Transverse colon (tissue), 4 donors: Measurements from ENCODE around the gene MPL. TPM values are rescaled to one million over a fixed set of nuclear protein-coding genes. Genes with fewer than 3 reads are reported as not detected.

Experiments
- DNase-seq: peaks from one replicate; pipeline ENCODE4 v3.0.0-alpha.2; 2019
- H3K27ac ChIP-seq, 4 donors: fragments of 200-600 bp; sonication (generic); 2 replicates each; pipeline ENCODE4 v1.5.1; 2016 to 2018; ENCODE audit warnings: inconsistent platforms in 4 of 4
- H3K27me3 ChIP-seq: fragments of 200-600 bp; sonication (generic); 2 replicates; pipeline ENCODE4 v1.5.1; 2017; ENCODE audit warnings: inconsistent platforms
- H3K36me3 ChIP-seq, 4 donors: fragments of 200-600 bp; sonication (generic); 2 replicates each; pipeline ENCODE4 v1.5.1; 2017 to 2019; ENCODE audit warnings: inconsistent platforms in 4 of 4
- H3K4me1 ChIP-seq, 4 donors: fragments of 200-600 bp; sonication (generic); 2 replicates each; pipeline ENCODE4 v1.5.1; 2017 to 2020; ENCODE audit warnings: inconsistent platforms in 4 of 4
- H3K4me3 ChIP-seq, 4 donors: fragments of 200-600 bp; sonication (generic); 1 replicate in 1 of 4; 2 replicates in 3 of 4; pipeline versions ENCODE4 v1.5.1 to v1.6.1; 2017 to 2019; ENCODE audit warnings: inconsistent platforms in 4 of 4
- H3K9me3 ChIP-seq, 2 donors: fragments of 200-600 bp; sonication (generic); 2 replicates each; pipeline ENCODE4 v1.5.1; 2017 to 2019; ENCODE audit warnings: inconsistent platforms in 2 of 2
- EP300 ChIP-seq: sonication (generic); formaldehyde crosslinking; IDR thresholded peaks from one replicate; pipeline ENCODE4 v1.6.1; 2017; ENCODE audit warnings: antibody characterized with exemption, low read depth
- POLR2A ChIP-seq: fragments of 450-650 bp; IDR thresholded peaks from one replicate; pipeline ENCODE4 v1.6.1; 2016; ENCODE audit warnings: antibody characterized with exemption, mild to moderate bottlenecking, moderate library complexity
- POLR2AphosphoS5 ChIP-seq, 3 donors: sonication (generic); formaldehyde crosslinking; IDR thresholded peaks; one replicate each; pipeline ENCODE4 v1.6.1; 2016; ENCODE audit warnings: antibody characterized with exemption in 3 of 3
- WGBS, 2 donors: methylation state at CpG; one replicate each; pipeline ENCODE4 v1.1.5; 2018; ENCODE audit warnings: low coverage in 1 of 2; 5-methylcytosine and 5-hydroxymethylcytosine counted together
- in situ Hi-C, 4 donors: fragments of 200-750 bp; cut with MboI; loops; one replicate each; pipeline versions ENCODE4 v1.15.0 to v1.15.1; 2017; ENCODE audit warnings: low sequenced_read_pairs in 3 of 4, low pct_ligation_motif_present in 1 of 4, low pct_unique_long_range_greater_than_20kb in 1 of 4
- intact Hi-C: fragments of 100-400 bp; cut with DNase I; formaldehyde crosslinking; loops from one replicate; pipeline ENCODE4 v1.15.1; 2023; ENCODE audit warnings: low total_unique reads
- total RNA-seq, 4 donors: library from RNA; depleted of rRNA; stranded (reverse); fragments of >200 nt; gene quantifications; one replicate each; pipeline ENCODE4 v1.1.0, GENCODE V29; 2016
- TF ChIP-seq, protein P1 (sequence below), 5 experiments: fragments of 200-600 bp in 3 of 5; fragments of 450-650 bp in 2 of 5; sonication (generic) in 3 of 5; IDR thresholded peaks; 1 replicate in 2 of 5; 2 replicates in 3 of 5; pipeline ENCODE4 v1.5.1; 2016 to 2017; ENCODE audit warnings: antibody characterized with exemption in 5 of 5, inconsistent platforms in 3 of 5, mild to moderate bottlenecking in 2 of 5, moderate library complexity in 1 of 5

Gene MPL
- total RNA-seq, 4 donors from 2014 or later: 0.32 TPM; not detected in 3

- TF ChIP-seq, protein P1, sequence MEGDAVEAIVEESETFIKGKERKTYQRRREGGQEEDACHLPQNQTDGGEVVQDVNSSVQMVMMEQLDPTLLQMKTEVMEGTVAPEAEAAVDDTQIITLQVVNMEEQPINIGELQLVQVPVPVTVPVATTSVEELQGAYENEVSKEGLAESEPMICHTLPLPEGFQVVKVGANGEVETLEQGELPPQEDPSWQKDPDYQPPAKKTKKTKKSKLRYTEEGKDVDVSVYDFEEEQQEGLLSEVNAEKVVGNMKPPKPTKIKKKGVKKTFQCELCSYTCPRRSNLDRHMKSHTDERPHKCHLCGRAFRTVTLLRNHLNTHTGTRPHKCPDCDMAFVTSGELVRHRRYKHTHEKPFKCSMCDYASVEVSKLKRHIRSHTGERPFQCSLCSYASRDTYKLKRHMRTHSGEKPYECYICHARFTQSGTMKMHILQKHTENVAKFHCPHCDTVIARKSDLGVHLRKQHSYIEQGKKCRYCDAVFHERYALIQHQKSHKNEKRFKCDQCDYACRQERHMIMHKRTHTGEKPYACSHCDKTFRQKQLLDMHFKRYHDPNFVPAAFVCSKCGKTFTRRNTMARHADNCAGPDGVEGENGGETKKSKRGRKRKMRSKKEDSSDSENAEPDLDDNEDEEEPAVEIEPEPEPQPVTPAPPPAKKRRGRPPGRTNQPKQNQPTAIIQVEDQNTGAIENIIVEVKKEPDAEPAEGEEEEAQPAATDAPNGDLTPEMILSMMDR (IDR thresholded peaks at IDR 0.05): no peak
- TF ChIP-seq POLR2A (no peak), POLR2AphosphoS5 (IDR thresholded peaks at IDR 0.05) (no peak), EP300 (no peak)
- WGBS, 2 donors: 60 to 93% methylated on average over 1 of the region's 1 CpG
- Histone ChIP-seq H3K4me1 (peaks cover 7 to 18% (median 14%) of the 10 kb centered on the region in 4 donors), H3K4me3 (no peak overlapping the region), H3K27ac (no peak overlapping the region), H3K36me3 (no peaks in the 10 kb centered on the region), H3K27me3 (no peaks in the 10 kb centered on the region), H3K9me3 (no peaks in the 10 kb centered on the region)
- in situ Hi-C loops (no loop called here), intact Hi-C loops (no loop called here)
- DNase-seq: no peak
These were observed 13.4 kb downstream of the MPL start for GRCh38 chr1:43350976-43351375.

- no peak overlapping the region for H3K4me3 ChIP-seq
These were observed 14.1 kb downstream of the MPL start for GRCh38 chr1:43351421-43352350.

GRCh38 chr1:43352351-43352705 is 14.7 kb downstream of the MPL start:
- DNase-seq: no peak
- WGBS, 2 donors: 100% methylated on average over 2 of the region's 2 CpGs
- TF ChIP-seq EP300: no peak
- TF ChIP-seq POLR2A: no peak
- TF ChIP-seq, protein P1 (IDR thresholded peaks at IDR 0.05): no peak
- no peaks in the 10 kb centered on the region for H3K27me3 ChIP-seq
- no peaks in the 10 kb centered on the region for H3K9me3 ChIP-seq
- no peak overlapping the region for H3K27ac ChIP-seq
- H3K4me3 ChIP-seq: no peak overlapping the region
- H3K36me3 ChIP-seq: no peaks in the 10 kb centered on the region
- in situ Hi-C loops: no loop called here
- H3K4me1 ChIP-seq: peaks cover 7 to 18% (median 14%) of the 10 kb centered on the region in 4 donors
- intact Hi-C loops: no loop called here

More at GRCh38 chr1:43351421-43352350, 14.1 kb downstream of the MPL start:
- H3K27me3 ChIP-seq: no peaks in the 10 kb centered on the region
- TF ChIP-seq POLR2A (no peak), EP300 (no peak), POLR2AphosphoS5 (IDR thresholded peaks at IDR 0.05) (no peak)
- TF ChIP-seq, protein P1 (IDR thresholded peaks at IDR 0.05): no peak
- in situ Hi-C loops (no loop called here), intact Hi-C loops (no loop called here)
- 68 to 82% methylated on average over 3 to 10 of the region's 10 CpGs for WGBS, 2 donors
- no peaks in the 10 kb centered on the region for H3K9me3 ChIP-seq
- no peaks in the 10 kb centered on the region for H3K36me3 ChIP-seq
- no peak overlapping the region for H3K27ac ChIP-seq
- DNase-seq: no peak
- peaks cover 7 to 18% (median 14%) of the 10 kb centered on the region in 4 donors for H3K4me1 ChIP-seq

DNA sequence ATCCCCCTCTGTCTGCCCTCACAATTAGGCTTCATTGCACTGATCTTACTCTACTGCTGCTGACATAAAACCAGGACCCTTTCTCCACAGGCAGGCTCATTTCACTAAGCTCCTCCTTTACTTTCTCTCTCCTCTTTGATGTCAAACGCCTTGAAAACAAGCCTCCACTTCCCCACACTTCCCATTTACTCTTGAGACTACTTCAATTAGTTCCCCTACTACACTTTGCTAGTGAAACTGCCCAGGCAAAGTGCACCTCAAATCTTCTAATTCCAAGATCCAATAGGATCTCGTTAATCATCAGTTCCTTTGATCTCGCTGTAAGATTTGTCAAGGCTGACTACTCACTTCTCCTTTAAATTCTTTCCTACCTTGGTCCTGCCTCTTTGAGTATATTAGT is 15.3 kb downstream of the MPL start:
- intact Hi-C loops (no loop called here), in situ Hi-C loops (no loop called here)
- Histone ChIP-seq H3K27ac (no peak overlapping the region), H3K36me3 (no peaks in the 10 kb centered on the region), H3K4me3 (no peak overlapping the region), H3K9me3 (no peaks in the 10 kb centered on the region), H3K4me1 (peaks cover 7 to 22% (median 18%) of the 10 kb centered on the region in 4 donors), H3K27me3 (no peaks in the 10 kb centered on the region)
- 58 to 78% methylated on average over 3 of the region's 3 CpGs for WGBS, 2 donors
- TF ChIP-seq POLR2AphosphoS5 (IDR thresholded peaks at IDR 0.05) (no peak), EP300 (no peak), POLR2A (no peak)
- TF ChIP-seq, protein P1 (IDR thresholded peaks at IDR 0.05): no peak
- DNase-seq: no peak
